EH (cell line): Measurements from ENCODE around the gene IRF9.

Source experiments
- DNase-seq: peaks from one replicate; pipeline ENCODE4 v3.0.0-alpha.2; 2015; ENCODE audit warnings: low read depth

The IRF9 gene

DNA sequence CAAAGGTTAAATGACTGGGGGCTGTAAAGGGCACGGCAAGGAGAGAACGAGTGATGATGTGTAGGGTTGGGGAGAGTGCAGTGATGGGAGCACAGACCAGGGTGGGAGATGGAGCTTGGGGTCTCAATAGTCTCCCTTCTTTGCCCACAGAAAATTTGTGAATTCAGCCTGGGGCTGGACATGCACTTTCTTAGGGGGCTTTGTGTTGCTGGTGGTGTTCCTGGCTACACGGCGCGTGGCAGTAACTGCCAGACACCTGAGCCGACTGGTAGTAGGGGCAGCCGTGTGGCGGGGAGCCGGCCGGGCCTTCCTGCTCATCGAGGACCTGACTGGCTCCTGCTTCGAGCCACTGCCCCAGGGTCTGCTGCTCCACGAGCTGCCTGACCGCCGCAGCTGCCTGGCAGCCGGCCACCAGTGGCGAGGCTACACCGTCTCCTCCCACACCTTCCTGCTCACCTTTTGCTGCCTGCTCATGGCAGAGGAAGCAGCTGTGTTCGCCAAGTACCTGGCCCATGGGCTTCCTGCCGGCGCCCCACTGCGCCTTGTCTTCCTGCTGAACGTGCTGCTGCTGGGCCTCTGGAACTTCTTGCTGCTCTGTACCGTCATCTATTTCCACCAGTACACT is 28.9 kb upstream of the IRF9 start:
- no peak for DNase-seq

DNA sequence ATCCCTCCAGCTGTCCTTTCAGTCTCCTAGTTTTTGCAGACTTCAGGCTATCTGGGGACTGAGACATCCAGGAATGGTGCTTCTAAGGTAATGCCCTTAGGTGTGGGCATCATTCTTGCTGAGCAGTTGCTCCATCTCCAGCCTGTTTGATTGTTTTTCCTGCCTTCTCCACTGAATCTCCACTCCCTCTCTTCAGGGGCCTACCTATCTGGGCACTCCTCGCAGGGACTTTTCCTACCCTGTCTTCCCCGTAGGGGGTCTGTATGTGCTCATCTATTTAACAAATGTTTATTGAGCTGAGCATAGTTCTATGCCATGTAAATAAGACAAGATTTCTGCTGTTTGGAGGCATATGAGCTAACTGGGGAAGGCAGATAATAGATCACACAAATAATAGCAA is 28.1 kb upstream of the IRF9 start:
- no peak for DNase-seq

DNA sequence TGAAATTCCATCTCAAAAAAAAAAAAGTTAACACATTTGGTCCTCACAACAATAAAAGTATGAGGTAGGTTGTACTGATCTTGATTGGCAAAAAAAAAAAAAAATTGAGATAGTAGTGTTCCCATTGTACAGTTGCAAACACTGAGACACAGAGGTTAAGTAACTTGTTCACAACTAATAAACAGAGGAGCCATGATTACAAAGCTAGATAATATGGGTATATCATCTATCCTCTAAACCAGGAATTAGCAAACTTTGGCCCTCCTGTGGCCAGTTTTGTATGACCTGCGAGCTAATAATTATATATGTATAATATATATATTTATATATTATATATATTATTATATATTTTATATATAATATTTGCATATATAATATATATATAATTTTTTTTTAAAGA is 27.3 kb upstream of the IRF9 start:
- DNase-seq, result no peak

DNA sequence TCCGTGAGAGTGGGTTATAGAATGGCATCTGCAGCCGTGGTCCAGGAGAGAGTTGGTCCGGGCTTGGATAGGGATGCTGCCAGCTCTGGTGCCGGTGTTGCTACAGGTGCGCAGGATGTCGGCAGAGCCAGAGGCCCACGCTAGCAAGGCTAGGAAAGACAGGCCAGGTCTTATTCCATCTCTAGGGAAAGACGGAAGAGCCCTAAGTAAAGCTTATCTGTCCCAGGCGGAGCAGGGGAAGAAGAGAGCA is 25.6 kb upstream of the IRF9 start:
- DNase-seq, result no peak

DNA sequence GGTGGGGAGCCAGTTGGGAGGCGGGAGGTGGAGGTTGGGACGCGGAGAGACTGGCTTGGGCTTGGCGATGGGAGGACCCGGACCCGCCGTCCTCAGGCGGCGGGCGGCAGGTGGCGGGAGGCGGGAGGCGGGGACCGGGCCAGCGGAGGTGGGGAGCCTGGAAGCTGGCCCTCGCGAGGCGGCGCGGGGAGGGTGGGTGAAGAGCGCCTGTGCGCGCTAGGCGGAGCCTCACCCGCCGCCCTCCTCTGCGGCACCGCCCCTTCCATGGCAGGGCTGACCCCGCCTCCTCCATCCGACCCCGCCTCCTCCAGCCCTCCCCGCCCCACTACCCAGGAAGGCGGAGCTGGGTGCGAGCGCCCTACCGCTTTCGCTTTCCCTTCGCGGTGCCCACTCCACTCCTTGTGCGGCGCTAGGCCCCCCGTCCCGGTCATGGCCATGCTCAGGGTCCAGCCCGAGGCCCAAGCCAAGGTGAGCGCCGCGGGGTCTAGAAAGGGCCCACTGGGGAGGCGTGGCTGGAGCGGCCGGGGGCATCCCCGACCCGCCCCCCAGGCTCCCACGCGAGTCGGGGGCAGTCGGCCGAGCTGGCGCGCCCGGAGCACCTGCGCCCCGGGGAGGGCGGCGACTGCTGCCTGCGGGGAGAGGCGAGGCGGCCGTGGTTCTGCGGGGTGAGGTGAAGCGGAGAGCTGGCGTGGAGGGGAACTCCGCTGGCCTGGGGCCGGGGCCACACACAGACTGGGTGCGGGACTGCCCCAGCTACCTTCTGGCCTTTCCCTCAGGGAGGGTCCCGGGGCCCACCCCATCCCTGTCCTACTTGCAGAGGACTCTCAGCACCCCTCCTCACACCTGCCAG is 25.0 kb upstream of the IRF9 start, which contains the start of gene PSME1:
PSME1 (plus strand) TSS at position 361 of the 850 bp plus-strand sequence; CDS start at position 430, 69 bp downstream.
- peak; percentile 90 for DNase-seq

DNA sequence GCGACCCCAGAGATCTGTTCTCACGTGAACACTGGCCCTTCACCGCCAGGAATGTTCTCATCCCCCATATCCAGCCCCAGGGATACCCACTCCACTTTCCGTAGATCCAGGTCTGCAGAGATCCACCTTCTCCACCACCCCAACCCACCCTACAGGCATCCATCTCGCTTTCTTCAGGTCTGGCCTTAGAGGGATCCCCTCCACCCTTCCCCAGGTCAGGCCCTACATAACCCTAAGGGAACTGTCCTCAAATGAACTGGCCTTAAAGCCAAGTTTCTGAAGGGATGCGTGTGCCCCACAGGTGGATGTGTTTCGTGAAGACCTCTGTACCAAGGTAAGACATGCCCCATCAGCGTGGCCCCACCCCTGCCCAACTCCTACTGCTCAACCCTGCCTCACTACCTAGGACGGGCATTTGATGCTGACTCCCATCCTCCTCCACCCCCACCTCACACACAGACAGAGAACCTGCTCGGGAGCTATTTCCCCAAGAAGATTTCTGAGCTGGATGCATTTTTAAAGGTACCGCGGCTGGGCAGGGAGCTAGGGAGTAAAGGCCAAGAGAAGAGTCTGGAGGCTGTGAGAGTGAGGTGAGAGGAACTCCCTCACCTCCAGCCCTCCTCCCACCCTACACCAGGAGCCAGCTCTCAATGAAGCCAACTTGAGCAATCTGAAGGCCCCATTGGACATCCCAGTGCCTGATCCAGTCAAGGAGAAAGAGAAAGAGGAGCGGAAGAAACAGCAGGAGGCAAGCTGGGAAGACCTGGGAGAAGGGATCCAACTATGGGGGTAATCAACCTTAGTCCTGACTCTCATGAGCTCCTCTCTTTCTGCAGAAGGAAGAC is 24.2 kb upstream of the IRF9 start:
- peak; percentile 3 for DNase-seq

DNA sequence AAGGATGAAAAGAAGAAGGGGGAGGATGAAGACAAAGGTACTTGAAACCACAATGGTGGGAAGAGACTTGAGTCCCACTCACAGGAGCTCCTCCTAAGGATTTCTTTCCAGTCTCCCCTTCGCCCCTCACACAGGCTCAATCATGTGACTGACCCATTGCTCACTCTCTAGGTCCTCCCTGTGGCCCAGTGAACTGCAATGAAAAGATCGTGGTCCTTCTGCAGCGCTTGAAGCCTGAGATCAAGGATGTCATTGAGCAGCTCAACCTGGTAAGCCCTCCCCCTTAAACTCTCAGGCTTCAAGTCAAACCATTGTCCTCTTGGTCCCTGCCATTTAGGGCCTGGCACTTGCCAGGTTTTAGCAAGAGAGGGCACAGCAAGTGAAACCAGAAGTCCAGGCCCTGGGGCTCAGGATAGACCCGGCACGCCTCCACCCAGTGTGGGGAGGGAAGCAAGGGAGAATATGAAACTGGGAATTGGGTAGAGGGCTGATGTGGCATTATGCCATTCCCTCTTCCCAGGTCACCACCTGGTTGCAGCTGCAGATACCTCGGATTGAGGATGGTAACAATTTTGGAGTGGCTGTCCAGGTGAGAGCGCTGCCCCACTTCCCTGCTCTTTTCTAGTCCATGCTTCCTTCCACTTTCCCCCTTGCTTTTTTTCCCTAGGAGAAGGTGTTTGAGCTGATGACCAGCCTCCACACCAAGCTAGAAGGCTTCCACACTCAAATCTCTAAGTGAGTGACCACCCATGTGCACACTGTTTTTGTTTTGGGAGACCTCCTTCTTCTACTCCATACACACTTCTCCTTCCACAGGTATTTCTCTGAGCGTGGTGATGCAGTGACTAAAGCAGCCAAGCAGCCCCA is 23.3 kb upstream of the IRF9 start:
- DNase-seq, result no peak

DNA sequence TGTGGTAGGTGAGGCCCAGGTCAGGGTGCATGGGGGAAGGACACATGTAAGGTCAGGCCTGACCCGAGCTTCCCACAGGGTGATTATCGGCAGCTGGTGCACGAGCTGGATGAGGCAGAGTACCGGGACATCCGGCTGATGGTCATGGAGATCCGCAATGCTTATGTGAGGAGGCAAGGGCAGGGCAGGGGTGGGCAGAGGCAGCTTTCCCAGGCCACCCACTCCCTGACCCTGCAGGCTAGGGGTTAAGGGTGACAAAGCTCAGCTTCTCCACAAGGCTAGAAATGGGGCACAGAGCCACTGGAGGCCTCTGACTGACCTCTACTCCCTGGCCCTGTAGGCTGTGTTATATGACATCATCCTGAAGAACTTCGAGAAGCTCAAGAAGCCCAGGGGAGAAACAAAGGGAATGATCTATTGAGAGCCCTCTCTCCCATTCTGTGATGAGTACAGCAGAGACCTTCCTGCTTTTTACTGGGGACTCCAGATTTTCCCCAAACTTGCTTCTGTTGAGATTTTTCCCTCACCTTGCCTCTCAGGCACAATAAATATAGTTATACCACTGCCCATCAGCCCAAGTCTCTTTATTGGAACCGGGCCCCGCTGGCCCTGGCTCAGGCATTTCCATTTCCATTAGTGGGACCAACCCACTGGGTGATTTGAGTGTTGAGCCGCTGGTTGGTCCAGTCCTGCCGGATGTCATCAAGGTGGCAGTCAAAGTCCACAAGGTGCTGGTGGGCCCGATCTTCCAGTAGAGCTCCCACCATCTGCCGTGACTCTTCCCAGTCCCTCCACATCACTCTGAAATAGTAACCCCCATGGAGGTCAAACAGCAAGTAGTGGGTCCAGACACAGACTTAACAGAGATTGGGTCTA is 22.4 kb upstream of the IRF9 start:
- no peak for DNase-seq

DNA sequence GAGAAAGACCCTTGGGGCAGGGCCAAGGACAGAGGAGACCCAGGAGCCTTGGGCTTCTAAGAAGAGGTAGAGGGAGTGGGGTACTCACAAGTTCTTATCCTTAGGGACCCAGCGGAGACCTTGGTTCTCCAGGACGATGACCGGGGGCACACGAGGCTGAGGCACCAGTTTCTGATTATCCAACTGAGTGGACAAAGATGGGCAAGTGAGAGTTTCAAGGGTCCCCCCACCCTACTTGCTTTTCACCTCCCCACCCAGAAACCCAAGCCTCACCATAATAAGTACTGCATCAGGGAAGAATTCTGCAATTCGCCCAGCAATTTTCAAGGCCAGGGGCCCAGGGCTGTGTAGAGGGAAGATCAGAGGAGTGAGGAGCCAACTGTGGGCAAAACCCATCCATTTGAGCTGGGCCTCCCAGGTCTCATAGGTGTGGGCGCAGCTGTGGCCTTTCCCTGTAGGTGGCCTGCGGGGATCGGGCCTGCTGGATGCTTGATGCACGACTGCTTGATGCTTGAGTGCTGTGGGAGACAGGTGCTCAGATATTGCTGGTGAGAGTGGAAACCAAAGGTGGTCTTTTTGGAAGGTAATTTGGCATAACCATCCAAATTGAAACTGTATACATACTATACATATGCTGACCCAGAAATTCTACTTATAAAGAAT is 21.7 kb upstream of the IRF9 start:
- DNase-seq, result no peak

DNA sequence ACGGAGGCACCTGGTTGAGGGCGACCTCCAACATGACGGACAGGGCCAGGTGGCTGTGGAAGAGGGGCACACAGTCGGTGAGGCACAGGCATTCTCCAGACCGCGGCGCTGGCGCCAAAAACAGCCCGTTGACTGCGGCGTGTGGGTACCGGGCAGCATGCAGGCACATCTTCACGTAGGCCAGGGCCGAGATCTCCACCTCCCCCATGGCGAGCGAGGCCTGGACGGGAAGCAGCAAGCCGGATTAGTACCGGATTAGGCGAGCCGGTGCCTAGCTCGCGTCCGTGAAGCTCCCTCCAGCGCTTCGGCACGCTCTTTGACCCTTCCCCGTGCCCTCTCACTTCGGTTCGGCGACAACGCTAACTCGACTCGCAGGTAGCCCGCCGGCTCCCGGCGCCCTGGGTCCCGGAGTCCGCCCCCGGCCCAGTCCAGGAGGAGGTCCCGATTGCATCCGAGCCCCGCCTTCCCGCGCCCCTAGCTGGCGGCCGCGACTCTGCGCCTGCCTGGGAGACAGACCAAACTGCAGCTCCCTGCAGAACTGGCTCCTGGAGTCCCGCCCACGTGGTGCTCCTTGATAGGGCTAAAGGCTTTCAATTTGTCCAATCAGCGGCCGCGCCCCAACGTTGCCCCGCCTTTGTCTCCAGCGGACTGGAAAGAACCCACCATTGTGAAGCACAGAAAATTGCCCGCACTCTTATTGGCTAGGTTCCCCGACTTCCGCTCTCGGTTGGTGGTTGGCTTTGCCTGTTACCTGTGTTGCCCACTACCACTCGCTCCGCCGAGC is 19.8 kb upstream of the IRF9 start, which contains the start of gene EMC9:
EMC9 (minus strand) TSS at position 495 of the 784 bp plus-strand sequence; CDS start at position 208, 287 bp downstream.
- DNase-seq, result peak; percentile 100

DNA sequence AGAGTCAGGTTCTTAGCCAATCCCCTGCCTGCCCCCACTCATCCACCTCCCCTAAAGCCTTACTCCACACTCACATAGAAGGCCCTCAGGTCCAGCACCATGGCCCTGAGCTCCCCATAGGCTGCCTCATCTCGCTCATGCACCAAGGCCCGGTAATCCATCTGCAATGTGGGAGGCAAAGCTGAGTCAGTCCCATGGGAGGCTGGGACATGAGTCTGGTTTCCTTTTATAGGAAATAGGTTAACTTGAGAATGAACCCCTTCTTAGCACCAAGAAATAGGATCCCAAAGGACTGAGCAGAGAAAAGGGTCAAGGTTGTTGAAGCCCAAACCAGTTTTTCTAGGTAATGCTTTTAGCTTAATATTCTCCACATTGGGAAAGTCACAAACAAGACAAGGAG is 17.6 kb upstream of the IRF9 start:
- DNase-seq, result peak; percentile 22

DNA sequence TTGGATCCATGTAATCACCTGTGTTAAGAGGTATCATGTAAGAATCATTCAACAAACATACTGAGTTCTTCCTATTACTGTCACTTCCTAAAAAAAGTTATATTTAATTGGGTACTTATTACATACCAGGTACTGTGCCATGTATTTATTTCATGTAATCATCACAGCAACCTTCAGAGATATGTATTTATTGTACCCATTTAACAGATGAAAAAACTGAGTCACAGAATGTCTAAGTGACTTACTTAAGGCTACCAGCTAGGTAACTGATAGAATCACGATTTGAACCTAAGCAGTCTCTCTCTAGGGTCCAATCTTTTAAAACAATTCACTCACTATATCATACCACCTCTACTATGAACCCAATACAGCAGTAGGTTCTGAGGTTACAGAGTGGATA is 16.6 kb upstream of the IRF9 start:
- no peak for DNase-seq

DNA sequence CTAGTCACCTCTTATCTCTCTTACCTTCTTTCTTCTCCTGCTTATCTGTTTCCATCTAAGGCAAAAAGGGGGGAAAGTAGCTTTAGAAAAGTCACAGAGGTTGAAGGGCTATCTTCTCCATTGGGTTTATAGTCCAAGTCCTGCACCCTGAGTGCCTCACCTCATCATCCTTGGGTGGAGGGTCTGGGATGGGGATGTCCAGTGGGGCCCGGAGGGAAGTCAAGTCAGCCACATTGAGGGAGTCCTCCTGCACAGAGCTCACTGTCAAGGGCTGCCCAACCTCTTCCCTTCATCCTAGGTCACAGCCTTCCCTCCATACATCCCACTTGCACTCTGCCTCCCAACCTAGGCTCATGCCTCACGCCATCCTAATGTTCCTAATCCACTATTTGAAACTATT is 15.8 kb upstream of the IRF9 start:
- no peak for DNase-seq

DNA sequence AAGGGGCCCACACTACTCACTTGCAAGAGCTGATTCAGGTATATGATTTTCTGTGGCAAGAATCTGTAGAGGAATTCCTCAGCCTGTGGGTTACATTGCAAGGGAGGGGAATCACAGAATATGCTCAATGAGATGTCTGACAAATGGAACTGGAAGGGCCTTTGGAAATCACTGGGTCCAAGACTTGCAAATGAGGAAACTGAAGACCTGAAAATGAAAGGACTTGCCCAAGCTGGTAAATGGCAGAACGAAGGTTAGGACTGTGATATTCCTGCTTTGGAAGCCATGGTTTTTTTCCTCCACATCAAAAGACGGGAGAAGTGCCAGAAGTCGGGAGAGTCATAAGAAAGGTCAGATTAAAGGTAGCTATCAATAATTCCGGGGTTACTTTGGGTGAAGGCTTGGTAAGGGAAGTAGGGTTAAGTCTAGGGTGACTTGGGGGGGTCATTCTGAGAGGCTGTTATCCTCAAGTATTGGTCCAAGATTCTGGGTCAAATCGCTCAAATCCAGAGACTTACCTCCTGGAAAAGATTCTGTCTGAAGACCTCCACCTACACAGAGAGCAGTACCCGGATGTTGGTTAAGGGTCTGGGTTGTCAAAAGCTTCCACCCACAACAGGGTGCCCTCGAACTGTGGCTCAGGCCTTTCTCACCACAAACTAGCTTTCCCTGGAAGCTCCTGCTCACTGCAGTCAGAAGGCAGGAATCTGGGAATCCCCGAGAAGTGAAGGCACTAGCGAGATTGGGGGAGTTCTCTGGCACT is 15.2 kb upstream of the IRF9 start:
- peak; percentile 16 for DNase-seq

DNA sequence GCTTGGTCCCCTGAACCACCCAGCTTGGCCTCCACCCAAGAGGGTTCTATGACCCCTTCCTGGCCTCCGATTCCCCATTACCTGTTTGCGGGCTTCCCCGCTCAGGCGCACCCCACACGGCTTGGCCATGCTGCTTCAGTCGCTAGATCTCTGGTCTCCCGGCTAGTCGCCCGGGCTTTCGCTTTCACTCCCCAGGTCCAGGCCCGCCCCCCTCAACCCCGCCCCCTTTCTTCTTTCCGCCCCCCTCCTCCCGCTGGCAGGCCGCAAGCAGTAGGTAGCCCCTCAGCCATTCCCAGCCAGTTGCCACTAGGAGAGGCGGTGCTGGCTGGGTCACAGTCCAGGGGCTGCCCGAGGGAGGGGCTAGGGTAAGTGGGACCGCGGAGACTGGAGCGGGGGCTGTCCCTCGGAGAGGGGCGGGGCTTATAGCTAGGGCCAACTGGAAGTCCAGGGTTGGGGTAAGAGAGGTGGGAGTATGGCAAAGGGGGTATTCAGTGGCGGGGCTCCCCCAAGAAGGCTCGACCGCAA is 14.6 kb upstream of the IRF9 start, which contains the start of gene PSME2:
PSME2 (minus strand) TSS at position 158 of the 525 bp plus-strand sequence; CDS start at position 129, 29 bp downstream.
- peak; percentile 99 for DNase-seq

DNA sequence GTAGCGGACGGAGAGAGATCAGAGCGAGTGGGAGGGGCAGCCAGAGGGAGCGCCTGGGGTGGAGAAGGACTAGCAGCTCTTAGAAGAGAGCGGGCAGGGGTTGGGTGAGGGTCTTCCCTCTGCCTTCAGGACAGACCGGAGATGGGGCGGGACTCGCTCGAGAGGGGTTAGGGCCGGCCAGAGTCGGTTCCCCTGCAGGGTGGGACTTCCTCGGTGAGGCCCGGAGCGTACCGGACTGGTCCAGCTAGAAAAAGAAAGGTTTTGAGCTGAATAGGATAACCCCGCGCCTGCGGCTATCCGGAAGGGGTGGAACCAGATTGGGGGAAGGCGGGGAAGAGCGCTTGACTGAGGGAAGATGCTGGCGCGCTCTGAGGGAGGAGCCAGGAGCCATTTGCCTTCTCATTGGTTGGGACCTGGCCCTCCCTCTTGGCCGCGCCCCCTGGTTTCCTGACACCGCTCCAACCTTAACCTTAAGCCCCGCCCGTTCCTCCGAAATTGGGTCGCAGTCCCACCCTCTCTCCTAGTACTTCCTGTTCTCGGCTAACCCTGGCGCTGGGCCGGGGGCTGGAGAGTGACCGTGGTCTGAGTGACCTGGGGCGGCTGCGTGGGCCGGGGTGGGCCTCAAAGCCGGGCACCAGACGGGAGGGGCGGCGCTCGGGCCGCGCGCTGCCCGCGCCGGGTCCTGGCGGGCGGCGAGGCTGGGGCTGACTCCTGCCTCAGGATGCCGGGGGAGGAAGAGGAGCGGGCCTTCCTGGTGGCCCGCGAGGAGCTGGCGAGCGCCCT is 13.9 kb upstream of the IRF9 start, which contains the start of gene RNF31:
RNF31 (plus strand) TSS at position 521 of the 783 bp plus-strand sequence; CDS start at position 722, 201 bp downstream.
- peak; percentile 99 for DNase-seq

DNA sequence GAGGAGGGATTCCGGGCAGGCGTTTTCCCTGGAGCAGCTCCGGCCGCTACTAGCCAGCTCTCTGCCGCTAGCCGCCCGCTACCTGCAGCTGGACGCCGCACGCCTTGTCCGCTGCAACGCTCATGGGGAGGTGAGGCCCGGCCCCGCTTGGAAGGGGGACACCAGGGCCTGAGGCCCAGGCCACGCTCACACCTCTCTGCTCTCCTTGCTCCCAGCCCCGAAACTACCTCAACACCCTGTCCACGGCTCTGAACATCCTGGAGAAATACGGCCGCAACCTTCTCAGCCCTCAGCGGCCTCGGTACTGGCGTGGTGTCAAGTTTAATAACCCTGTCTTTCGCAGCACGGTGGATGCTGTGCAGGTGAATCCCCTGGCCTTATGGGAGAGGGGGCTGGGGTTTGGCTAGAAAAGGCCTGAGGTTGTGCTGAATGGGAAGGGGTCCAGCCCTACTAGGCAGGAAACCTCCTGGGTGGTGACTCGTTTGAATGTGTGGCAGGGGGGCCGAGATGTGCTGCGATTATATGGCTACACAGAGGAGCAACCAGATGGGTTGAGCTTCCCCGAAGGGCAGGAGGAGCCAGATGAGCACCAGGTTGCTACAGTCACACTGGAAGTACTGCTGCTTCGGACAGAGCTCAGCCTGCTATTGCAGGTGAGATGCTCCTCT is 13.2 kb upstream of the IRF9 start:
- DNase-seq, result no peak
